Lung microvascular endothelial cell (primary cell): ENCODE results near the gene PIEZO1. TPM values are rescaled to one million over a fixed set of nuclear protein-coding genes. Genes with fewer than 3 reads are reported as not detected.
A peak's percentile ranks its signal among the peaks of the same experiment; 100 is the strongest.
"Not testable (repeated sequence)": the region's sequence is repeated elsewhere in the genome, so short reads cannot be mapped to it uniquely, and the experiment has no call there.

ENCODE experiments used
- DNase-seq, 2 donors: peaks; one replicate each; pipeline versions ENCODE4 v3.0.0 to v3.0.0-alpha.2; 2010; ENCODE audit warnings: low read depth in 2 of 2
- total RNA-seq: library from RNA; depleted of rRNA; stranded (reverse); fragments of >200 nt; gene quantifications from 2 replicates; pipeline ENCODE4 v1.2.1, GENCODE V29; 2014

The PIEZO1 gene
- total RNA-seq, 1 donor from 2014 or later = 460 TPM

GRCh38 chr16:88673716-88674379, 111.2 kb downstream of the PIEZO1 start:
- no peak for DNase-seq

GRCh38 chr16:88672776-88673175, 112.2 kb downstream of the PIEZO1 start:
- DNase-seq = no peak

- DNase-seq = no peak
Measured at GRCh38 chr16:88671806-88672205, 113.2 kb downstream of the PIEZO1 start.

- peak in 1 of 2 donors; percentile 36 for DNase-seq
Measured at GRCh38 chr16:88669980-88670379, 115.0 kb downstream of the PIEZO1 start.

- DNase-seq = not testable (repeated sequence)
Measured at GRCh38 chr16:88669493-88669892, 115.5 kb downstream of the PIEZO1 start.

- peak in 1 of 2 donors; percentile 42 for DNase-seq
Measured at GRCh38 chr16:88667461-88667860, 117.6 kb downstream of the PIEZO1 start.

- no peak for DNase-seq
Measured at GRCh38 chr16:88665570-88665969, 119.5 kb downstream of the PIEZO1 start.

Other genes starting within 250 kb of the PIEZO1 start
- 6.1 and 8.7 TPM in 2 replicates for gene ZC3H18, start 214.8 kb downstream of the PIEZO1 start, total RNA-seq
- not detected in 2 replicates for gene IL17C, start 146.6 kb downstream of the PIEZO1 start, total RNA-seq
- gene CYBA, start 134.2 kb downstream of the PIEZO1 start, total RNA-seq = 287 and 458 TPM in 2 replicates
- gene MVD, start 122.1 kb downstream of the PIEZO1 start, total RNA-seq = 40.8 and 42.3 TPM in 2 replicates
- under 0.01 and 0.22 TPM in 2 replicates for gene SNAI3, start 98.7 kb downstream of the PIEZO1 start, total RNA-seq
- gene RNF166, start 78.8 kb downstream of the PIEZO1 start, total RNA-seq = 8.5 and 12.5 TPM in 2 replicates
- 6.5 and 9.2 TPM in 2 replicates for gene CTU2, start 78.7 kb downstream of the PIEZO1 start, total RNA-seq
- 1.8 and 3.7 TPM in 2 replicates for gene CDT1, start 18.6 kb upstream of the PIEZO1 start, total RNA-seq
- 92.7 and 112 TPM in 2 replicates for gene APRT, start 26.7 kb upstream of the PIEZO1 start, total RNA-seq
- 12.0 and 17.1 TPM in 2 replicates for gene GALNS, start 71.7 kb upstream of the PIEZO1 start, total RNA-seq
- gene TRAPPC2L, start 71.9 kb upstream of the PIEZO1 start, total RNA-seq = 35.9 and 49.5 TPM in 2 replicates
- gene PABPN1L, start 81.4 kb upstream of the PIEZO1 start, total RNA-seq = not detected in 2 replicates
- gene CBFA2T3, start 192.0 kb upstream of the PIEZO1 start, total RNA-seq = not detected in 2 replicates